NCI-H510A (cell line): ENCODE measurements around the gene BCL2.

ENCODE experiments used
- DNase-seq: peaks from one replicate; lab custom pipeline; 2025; lab: John Stamatoyannopoulos, UW

The BCL2 gene

DNA sequence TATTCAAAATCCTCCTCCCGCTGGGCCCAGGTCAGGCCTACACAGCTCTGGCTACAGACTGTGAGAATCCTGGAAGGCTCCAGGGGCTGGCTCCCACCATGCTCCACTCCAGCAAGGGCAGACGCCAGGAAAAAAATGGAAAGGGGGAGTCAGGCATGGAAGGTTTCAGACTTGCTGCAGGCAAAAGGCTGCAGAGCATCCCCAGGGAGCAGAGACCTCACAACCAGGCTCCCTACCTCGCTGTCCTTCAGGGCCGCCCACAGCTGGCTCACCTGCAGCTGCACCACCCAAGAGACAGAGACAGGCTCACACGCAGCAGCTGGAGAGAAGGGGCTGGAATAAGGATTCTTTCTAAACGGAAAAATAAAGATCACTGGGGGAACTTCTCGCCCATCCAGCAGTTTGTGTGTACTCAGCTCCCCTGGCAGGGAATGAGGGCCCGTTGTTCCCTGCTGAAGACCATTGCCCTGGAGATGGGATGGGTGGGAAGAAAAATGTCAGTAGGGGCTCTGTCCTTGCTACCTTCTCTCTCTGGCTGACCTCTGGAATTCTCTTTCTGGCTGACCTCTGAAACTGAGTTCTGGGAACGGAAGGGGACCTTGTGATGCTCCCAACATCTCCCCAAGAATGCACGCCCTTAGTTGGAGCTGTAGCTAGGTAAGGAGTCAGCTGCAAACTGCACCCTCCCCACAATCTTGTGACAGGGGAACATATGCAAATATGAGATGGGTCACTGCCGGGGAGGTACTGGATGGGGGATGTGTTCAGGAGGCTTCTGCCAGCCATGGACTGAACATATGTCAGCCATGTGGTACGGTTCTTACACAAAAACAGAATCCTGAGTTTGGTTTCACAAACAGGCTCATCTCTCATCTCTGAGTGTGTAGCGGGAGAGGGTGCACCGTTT, 34.5 kb downstream of the BCL2 start:
- no peak for DNase-seq

DNA sequence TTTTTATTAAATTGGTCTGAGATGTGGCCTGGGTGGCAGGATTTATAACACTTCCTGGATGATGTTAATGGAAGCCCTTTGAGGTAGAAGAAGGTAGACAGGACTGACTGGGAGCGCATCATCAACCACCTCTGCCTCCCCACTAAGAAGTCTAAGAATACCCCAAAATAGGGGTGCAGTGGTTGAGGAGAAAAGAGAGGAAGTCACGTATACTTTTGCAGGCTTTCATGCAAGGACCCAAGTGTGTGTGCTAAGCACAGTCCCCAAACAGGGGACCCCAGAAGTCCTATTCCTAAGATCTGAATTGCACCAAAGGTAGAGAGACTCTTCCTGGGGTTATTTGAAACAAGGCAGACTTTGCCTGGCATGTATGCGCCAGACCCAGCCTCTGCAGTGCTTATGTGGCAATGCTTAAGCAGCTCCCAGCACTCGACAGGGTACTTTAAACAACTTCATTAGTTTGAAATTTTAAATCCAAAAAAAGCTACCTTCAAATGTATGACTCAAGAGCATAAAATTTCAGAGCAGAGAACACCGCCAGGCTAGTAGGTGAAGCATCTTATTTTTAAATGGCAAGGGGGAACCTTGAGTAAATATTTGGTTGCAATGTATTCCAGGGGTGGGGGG, 35.3 kb downstream of the BCL2 start:
- DNase-seq, result no peak

DNA sequence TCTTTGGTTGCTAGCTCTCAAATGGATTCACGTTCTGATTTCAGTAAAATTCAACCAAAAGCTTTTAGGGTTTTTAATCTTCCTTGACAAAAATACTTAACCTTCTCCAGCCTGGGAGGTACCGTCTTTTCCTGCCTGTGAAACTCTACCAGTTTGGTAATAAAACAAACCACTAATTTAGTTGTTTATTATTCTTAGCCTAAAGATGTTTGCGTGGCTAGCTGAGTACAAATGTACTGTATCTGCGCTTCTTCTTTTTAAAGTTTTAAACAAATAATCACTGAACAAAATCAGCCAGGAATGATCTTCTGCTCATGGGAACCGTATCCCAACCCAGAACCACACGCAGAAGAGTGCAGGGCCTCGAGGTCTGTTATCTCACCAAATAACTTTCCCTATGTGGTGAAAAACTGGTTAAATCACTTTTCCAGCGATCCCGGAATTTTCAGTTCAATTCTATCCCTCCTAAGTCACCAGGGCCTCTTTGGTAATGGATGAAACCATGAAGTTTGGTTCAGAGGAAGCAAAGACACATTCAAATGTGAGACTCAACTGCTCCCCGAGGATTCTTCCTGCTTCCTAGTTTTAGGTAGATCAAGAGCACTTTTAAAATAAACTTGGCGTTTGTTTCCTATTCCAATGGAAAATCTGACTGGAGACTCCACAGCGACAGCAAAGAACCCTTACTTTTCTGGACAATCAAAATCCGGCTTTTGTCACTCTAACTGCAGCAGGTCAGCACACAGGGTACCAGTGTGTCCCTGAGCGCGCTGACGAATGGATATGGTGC, 36.1 kb downstream of the BCL2 start:
- no peak for DNase-seq

DNA sequence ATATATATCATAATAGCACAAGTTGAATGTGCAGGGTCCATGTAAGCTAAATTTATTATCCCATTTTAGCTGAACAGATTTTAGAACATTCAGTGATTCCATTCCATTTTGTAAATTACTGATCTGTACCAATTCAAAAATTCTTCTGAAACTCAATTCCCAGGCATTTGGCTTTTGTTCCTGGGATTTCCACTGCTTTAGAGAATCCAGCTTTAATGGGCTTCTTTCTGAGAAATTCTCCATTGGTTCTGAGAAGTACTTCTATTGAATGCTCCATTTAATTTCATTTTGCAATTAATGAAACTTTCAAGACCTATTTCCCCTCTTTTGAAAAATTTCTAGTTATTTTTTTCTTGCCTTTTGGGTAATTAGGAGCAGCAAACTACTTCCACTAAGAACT, 36.8 kb downstream of the BCL2 start:
- no peak for DNase-seq

DNA sequence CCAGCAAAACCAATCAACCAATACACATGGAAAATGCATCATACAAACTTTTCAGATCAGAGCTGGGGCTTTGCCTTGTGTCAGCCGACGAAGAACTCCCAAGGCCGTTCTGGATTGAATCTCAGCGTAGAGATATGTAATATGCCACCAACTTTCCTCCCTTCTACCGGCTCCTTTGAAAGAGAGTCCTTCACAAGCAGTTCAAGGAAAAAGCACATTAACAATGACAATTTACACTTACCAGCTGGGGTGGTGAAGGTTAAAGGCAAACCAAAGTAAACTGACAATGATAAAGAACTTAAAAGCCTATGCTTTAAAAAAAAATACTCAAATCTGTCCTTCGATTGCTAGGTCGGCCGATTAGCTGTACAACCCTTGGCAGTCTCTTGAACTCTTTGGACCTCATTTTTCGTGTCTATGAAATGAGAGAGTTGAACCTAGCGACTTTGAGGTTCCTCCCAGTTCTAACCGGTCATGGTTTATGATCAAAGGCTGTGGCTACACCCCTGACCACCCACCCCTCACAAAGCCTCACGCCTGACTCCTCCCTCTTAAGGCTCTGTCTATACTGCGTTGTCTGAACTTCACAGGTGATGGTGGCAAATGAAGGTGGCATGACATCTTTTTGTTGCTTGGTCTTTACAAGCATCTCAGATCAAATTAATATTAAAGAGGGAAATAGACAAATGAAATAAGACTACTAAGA, 46.2 kb downstream of the BCL2 start:
- DNase-seq, result no peak

DNA sequence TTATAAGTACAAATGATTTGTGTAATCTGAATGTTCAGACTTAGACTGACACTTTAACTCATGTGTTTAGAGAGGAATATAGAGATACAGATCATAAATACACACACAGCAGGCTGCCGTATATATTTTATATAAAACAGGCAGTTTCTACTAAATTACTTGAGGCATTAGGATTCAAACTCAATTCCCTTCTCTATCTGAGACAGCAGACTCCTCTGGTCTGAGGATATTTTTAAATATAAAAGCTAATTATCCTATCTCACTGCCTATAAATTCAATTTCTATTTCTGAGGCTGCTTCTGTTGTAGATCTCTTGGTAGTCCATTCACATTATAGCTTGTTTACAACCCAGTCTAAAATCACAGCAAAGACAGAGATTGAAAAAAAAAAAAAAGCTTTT, 46.9 kb downstream of the BCL2 start:
- DNase-seq, result no peak

DNA sequence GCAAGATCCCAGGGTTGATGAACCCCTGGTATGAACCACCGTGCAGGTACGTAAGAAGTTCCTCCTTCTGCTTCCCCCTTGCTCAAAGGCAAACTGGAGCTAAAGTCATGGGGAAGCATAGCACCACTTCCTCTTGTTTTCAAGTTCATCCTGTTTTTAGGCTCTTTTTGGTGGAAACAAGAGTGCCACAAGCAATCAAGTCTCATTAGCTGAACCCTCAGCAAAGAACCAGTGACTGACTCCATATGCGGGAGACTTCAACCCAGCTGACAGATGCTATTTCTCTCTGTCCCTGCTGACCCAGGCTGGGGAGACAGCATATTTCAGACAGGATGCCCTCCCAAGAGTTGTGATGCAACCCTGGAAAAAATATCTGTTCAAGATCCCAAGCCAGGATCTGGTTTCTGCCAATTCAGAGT, 47.7 kb downstream of the BCL2 start:
- DNase-seq, result no peak

DNA sequence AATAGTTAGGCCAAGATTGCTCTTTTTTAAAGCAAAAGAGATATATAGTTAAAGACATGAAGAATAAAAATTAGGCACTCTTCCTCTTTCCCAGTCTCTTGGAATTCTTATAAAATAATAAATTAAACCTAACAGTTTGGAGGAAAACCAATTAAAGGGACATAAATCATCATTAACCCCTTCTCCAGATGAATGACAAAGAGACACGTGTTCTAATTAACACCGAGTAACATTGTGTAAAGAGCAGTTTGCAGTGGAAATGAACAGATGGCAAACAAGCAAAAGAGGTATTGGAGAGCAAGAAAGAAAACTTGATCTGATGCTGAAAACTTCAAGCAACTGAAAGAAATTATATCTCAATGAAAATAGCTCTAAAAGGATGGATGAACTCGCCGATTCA, 48.4 kb downstream of the BCL2 start:
- no peak for DNase-seq

DNA sequence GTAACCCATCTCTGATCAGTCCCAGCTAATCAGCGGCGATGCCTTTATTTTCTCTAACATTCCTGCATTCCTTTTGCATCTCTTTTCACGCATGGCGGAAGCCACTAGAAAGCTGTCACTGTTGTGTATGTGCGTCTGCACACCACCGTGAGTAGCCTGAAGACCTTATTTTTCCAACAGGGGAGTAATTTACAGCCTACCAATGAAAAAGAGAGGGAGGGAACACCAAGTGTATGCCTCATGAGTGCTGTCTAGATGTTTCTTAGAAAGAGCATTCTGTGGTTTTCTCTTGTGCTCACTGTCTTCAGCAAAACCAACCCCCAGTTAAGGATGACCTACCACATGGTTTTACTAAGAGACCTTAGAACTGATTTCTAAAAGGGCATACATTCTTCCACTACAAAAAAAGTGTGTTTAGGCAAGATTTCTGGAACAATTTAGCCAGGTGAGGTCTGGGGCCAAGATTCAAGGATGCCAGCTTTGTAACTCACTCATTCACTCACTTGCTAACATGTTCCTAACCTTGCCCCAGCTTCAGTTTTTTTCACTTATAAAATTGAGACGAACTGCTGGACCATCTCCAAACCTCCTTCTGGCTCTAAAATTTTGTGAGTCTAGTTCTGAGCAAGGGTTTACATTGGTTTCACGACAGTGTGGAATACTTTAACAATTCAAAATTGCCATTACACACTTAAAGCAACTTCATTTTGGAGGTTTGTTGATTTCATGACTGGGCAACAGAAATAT, 51.4 kb downstream of the BCL2 start:
- DNase-seq, result no peak

DNA sequence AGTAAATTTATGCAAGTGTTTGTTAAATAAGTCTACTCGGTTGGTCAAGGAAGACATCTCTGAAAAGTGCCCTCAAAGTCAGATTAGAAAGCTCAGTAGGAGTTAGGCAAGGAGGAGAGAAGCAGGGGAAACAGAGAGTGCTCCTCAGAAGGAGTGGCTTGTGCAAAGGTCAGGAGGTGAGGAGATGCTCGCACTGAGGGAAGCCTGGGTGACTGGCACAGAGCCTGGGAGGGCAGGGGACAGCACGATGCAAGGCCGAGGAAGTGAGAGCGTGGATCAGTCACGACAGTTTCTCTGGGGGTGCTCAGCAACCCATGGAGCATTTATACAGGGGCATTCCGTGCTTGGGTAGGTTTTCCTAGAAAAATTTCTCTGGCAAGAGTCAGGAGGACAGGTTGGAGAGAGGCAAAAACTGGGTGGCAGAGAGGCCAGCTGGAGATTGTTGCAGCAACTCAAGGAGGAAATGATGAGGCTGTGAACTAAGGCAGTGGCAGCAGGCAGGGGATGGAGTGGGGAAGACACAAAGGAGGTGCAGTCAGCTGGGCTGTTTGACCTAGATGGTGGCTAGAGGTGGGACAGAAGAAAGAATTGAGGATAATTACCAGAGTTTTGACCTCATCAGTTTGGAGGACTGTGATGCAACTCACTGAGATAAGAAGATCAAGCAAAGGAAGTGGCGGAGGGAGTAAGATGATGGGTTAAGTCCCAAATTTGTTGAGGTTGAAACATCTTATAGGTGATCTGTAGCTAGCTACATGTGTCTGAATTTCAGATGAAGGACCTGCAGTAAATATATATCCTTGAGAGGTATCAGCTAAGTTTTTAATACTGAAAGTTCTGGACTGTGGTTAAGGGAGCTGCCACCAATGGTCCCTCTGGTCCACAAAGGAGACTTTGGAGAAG, 52.4 kb downstream of the BCL2 start:
- no peak for DNase-seq

DNA sequence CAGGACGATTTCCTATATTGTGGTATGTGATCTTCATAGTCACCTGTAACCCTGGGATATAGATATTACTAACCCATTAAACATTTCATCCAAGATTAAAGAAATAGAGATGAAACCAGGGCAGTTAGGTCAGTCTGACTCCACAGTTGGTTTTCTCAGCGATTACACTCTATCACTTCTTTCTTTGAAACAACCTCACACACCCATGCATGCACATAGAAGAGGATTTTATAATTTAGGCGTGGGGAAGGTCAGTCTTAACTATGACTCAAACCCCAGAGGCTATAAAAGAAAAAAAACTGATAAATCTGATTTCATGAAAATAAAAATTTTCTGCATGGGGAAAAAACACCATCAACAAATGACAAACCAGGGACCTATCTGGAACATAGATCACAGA, 54.2 kb downstream of the BCL2 start:
- no peak for DNase-seq

DNA sequence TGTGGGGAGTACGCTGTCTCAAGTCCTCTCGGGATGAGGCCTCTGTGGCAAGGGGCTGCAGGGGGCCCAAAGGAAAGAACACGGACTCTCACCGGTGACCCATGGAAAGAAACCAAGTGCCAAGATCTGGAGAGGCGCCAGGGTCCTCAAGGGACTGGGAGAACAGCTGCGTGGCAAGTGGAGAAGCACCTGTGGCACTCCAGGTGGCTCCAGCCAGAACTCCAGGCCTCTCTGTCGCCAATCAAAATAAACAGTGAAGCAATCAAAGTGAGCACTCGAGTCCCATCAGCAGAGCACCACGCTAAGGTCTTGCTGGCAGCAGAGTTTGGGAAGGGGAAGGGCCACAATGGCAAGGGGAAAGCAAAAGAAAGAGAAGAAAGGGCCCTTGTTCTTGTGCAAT, 54.7 kb downstream of the BCL2 start:
- peak; percentile 97 for DNase-seq

DNA sequence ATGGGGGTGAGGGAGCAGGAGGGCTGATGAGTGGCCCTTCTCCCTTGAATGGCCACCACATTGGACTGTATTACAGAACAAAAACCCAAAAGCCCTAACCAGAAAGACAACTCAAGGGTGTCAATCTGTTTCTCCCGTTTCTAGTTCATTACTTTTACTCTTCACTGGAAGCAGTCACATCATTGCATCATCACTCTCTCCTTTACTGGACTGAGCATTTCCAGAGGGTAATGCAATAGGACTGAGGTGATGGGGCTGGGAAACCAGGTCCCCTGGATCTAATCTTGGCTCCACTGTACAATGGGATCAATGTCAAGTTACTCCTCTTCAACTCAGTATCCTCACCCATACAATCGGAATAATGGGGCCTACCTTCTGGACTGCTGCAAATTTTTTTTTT, 56.1 kb downstream of the BCL2 start:
- no peak for DNase-seq

DNA sequence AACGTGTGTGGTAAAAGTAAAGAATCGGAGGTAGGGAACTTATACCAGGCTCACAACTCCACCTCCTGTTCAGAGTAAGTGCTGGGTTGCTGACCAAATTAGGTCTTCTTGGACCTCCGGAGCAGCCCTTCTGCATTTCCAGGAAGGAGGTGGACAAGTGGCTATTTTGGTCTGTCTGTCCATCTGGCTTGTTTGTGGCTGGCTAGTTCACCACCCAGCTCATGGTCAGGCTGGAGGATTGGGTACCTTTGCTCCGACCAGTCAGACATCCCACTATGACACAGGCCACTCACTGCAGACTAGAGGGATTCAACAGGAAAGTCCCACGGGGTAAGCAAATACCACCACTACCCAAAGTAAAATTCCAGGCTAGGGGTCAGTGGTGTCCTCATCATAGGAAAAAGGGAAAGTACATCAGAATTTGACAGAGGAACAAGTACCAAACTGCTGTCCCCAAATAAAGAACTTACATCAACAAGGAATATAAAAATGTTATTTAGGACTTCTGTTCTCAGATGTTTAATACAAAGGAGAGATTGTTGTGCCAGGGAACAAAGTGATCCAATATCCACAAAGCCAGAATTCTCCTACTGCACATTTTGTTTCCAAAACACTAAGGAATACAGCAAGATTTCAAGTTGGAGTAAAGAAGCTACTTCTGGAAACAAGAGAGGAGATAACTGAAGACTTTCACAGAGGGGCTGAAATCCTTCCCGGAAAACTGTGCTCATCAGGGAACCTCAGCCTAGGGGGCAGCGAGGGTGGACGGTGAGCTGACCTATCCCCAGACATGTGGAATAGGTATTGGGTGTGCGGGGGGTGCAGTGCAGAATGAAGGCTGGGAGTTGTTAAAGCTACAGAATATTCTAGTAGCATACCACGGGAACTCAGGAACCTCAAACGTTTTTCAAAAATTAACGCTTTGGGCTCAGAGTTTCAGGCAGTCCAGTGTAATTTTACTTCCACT, 56.9 kb downstream of the BCL2 start:
- no peak for DNase-seq

DNA sequence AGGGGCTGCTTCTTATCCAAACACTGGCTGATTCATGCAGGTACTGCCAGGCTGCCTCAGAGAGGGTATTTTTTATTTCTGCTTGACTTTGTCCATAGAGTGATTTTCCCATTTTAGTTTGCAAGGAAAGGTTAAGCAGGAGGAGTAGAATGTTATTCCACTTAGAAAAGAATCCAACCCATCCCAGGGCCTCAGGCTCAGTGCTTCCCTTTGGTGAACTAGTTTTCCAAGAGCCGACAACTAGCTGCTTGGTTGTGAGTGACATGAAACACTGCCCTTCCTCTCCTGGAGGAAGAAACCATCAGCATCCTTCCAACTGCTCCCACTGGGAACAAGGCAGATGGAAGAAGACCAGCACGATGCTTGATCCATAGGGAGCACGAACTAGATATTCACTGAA, 58.5 kb downstream of the BCL2 start:
- no peak for DNase-seq

DNA sequence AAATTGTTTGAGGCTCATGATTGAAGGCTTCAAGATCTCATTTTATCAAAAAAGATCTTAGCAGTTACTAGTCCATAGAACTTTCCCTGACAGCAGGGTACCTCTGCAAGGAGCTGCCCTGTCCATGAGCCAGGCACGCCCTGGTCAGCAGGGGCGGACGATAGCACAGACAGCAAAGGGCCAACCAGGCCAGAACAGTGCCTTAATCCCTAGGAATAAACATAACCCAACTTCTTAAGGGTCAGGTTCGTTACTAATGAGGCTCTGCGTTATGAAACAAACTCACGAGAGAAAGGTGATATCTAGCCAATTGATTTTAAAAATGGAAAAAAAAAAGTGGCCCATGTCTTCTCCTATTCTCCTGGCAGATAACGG, 59.2 kb downstream of the BCL2 start:
- DNase-seq, result no peak

DNA sequence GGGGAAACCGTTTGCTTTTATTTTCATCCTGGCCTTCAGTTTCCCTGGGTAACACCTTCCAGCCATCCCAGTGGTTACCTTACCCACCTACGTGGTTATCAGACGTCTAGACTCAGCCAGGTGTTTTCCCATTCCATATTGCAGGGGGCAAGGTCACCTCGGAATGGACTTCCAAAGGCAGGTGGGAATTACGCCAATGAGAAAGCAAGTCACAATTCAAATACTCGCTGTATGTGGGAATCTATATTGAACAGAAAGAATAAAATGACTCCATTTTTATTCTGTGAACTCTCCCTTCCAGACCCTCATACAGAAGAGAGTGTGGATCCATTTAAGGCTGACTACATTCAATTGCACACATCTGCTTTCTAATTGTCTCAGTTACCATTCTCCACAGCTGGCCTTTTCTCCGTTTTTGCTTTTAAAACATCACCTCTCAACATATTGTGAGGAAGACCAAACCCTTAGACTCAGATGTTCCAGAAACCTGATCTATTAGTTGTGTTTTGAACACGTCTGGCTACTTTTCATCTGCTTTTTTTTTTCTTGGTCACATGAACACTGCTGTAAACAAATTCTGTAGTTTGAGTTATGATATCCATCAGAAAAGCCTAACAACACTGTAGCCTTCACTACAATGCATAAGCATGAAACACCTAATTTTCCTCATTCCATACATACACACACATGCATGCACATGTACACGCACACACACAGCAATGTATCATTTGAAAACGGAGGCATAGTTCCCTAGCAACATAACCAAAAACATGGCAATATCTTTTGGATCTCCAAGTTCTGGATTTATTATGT, 59.8 kb downstream of the BCL2 start:
- DNase-seq, result no peak
